Ectodermal cell (in vitro differentiated cells): Measurements from ENCODE around the gene ROBO4.

Experiments used
- H3K27ac ChIP-seq: 2 replicates; pipeline ENCODE4 v1.7.0; 2013; ENCODE audit warnings: mild to moderate bottlenecking, low read depth, low read length; ENCODE audit not compliant: insufficient read depth, poor library complexity, severe bottlenecking
- H3K27me3 ChIP-seq: 2 replicates; pipeline ENCODE4 v1.7.0; 2013; ENCODE audit warnings: mild to moderate bottlenecking, low read length; ENCODE audit not compliant: insufficient read depth, control insufficient read depth, poor library complexity, severe bottlenecking
- H3K36me3 ChIP-seq: one replicate; pipeline ENCODE4 v1.7.0; 2013; ENCODE audit warnings: low read length; ENCODE audit not compliant: control insufficient read depth, insufficient read depth
- H3K4me1 ChIP-seq: one replicate; pipeline ENCODE4 v1.7.0; 2013; ENCODE audit warnings: low read length; ENCODE audit not compliant: control insufficient read depth, insufficient read depth
- H3K4me3 ChIP-seq: 2 replicates; pipeline ENCODE4 v1.7.0; 2013; ENCODE audit warnings: low read depth, low read length, control low read depth; ENCODE audit not compliant: insufficient read depth
- H3K9me3 ChIP-seq: 2 replicates; pipeline ENCODE4 v1.7.0; 2013; ENCODE audit warnings: mild to moderate bottlenecking, low read length, moderate library complexity; ENCODE audit not compliant: control insufficient read depth
- WGBS, 2 experiments: methylation state at CpG; one replicate each; pipeline ENCODE4 v1.1.7; 2013; ENCODE audit warnings: missing lambda C conversion rate in 2 of 2; 5-methylcytosine and 5-hydroxymethylcytosine counted together

The ROBO4 gene

GRCh38 chr11:124841840-124842239, 55.8 kb downstream of the ROBO4 start:
- Histone ChIP-seq H3K27ac (no peak overlapping the region), H3K4me3 (no peak overlapping the region), H3K9me3 (no peaks in the 10 kb centered on the region), H3K4me1 (peaks cover 70% of the 10 kb centered on the region), H3K36me3 (no peaks in the 10 kb centered on the region), H3K27me3 (peaks cover 94% of the 10 kb centered on the region)
- 37 to 39% methylated on average over 2 of the region's 2 CpGs for WGBS, 2 experiments

- no peak overlapping the region for H3K4me3 ChIP-seq
- peaks cover 91% of the 10 kb centered on the region for H3K27me3 ChIP-seq
- peaks cover 64% of the 10 kb centered on the region for H3K4me1 ChIP-seq
- no peaks in the 10 kb centered on the region for H3K36me3 ChIP-seq
- WGBS, 2 experiments = 53 to 70% methylated on average over 1 to 2 of the region's 3 CpGs
- H3K27ac ChIP-seq = no peak overlapping the region
- H3K9me3 ChIP-seq = no peaks in the 10 kb centered on the region
Measured at GRCh38 chr11:124841201-124841600, 56.5 kb downstream of the ROBO4 start.

GRCh38 chr11:124840666-124841065, 57.0 kb downstream of the ROBO4 start:
- Histone ChIP-seq H3K27ac (no peak overlapping the region), H3K36me3 (no peaks in the 10 kb centered on the region), H3K9me3 (no peaks in the 10 kb centered on the region), H3K4me1 (peaks cover 60% of the 10 kb centered on the region), H3K27me3 (peaks cover 90% of the 10 kb centered on the region), H3K4me3 (no peak overlapping the region)
- 33 to 80% methylated on average over 1 of the region's 1 CpG for WGBS, 2 experiments

DNA sequence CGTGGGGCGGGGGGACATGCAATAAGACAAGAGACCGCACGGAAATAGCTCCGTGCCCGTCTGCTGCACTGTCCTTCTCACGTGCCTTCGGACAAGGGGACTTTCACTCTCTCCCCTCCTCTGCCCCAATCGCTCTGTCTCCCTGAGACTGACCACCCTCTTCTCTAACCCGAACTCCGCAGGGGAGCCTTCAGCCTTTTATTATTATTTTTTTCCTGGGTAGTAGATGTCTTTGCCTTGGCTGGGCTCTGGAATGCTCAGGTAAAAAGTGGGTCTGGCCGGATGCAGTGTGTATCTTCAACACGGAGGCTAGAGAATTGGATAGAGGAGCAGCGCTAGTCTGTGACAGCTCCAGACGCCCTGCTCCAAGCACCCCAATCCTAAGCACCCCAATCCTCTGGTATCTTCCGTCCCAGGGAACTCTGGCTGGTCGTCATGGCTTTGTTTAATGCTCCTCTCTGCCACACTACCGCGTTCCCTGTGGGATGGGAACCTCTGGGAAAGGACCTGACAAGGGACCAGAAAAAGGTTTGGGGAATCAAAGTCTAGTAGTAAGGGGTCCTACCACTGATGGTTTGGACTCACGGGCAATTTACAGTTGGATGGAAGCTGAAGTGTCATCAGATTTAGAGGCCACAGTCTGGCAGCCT, 57.6 kb downstream of the ROBO4 start:
- no peak overlapping the region for H3K27ac ChIP-seq
- peak overlapping the region; percentile 29 for H3K4me3 ChIP-seq
- WGBS, 2 experiments = 4 to 6% methylated on average over 20 of the region's 20 CpGs
- H3K9me3 ChIP-seq = no peaks in the 10 kb centered on the region
- peaks cover 84% of the 10 kb centered on the region for H3K27me3 ChIP-seq
- H3K36me3 ChIP-seq = no peaks in the 10 kb centered on the region
- peaks cover 55% of the 10 kb centered on the region for H3K4me1 ChIP-seq

GRCh38 chr11:124839128-124839971, 58.3 kb downstream of the ROBO4 start:
- Histone ChIP-seq H3K4me3 (peak overlapping the region; percentile 29), H3K4me1 (peaks cover 47% of the 10 kb centered on the region), H3K27ac (no peak overlapping the region), H3K27me3 (peaks cover 77% of the 10 kb centered on the region), H3K36me3 (no peaks in the 10 kb centered on the region), H3K9me3 (no peaks in the 10 kb centered on the region)
- WGBS, 2 experiments = 1% methylated on average over 87 of the region's 87 CpGs

GRCh38 chr11:124838805-124839127, 58.9 kb downstream of the ROBO4 start:
- 28 to 36% methylated on average over 5 of the region's 5 CpGs for WGBS, 2 experiments
- Histone ChIP-seq H3K4me3 (peak overlapping the region; percentile 29), H3K27ac (no peak overlapping the region), H3K9me3 (no peaks in the 10 kb centered on the region), H3K36me3 (no peaks in the 10 kb centered on the region), H3K27me3 (peaks cover 71% of the 10 kb centered on the region), H3K4me1 (peaks cover 42% of the 10 kb centered on the region)

GRCh38 chr11:124837491-124837856, 60.2 kb downstream of the ROBO4 start:
- Histone ChIP-seq H3K27ac (no peak overlapping the region), H3K9me3 (no peaks in the 10 kb centered on the region), H3K27me3 (peaks cover 58% of the 10 kb centered on the region), H3K36me3 (no peaks in the 10 kb centered on the region), H3K4me1 (peaks cover 30% of the 10 kb centered on the region), H3K4me3 (no peak overlapping the region)
- WGBS, 2 experiments = 14 to 54% methylated on average over 2 to 3 of the region's 3 CpGs

- WGBS, 2 experiments = 91 to 93% methylated on average over 8 of the region's 8 CpGs
- Histone ChIP-seq H3K9me3 (no peaks in the 10 kb centered on the region), H3K4me1 (peaks cover 23% of the 10 kb centered on the region), H3K27me3 (peaks cover 43% of the 10 kb centered on the region), H3K36me3 (no peaks in the 10 kb centered on the region), H3K4me3 (no peak overlapping the region), H3K27ac (no peak overlapping the region)
Measured at GRCh38 chr11:124835918-124836317, 61.7 kb downstream of the ROBO4 start.

- Histone ChIP-seq H3K9me3 (no peaks in the 10 kb centered on the region), H3K36me3 (no peaks in the 10 kb centered on the region), H3K4me3 (no peak overlapping the region), H3K27ac (no peak overlapping the region), H3K27me3 (peaks cover 30% of the 10 kb centered on the region), H3K4me1 (peaks cover 14% of the 10 kb centered on the region)
- WGBS, 2 experiments = 91 to 94% methylated on average over 2 to 3 of the region's 3 CpGs
Measured at GRCh38 chr11:124834526-124835180, 63.0 kb downstream of the ROBO4 start.
